ENCODE measurements around the gene ZC3H4. TPM values are rescaled to one million over a fixed set of nuclear protein-coding genes. Genes with fewer than 3 reads are reported as not detected.

ZC3H4 gene
- total and polyA plus RNA-seq, 11 donors = 9.6 to 35.0 (median 22.9) TPM

- no peaks in the 10 kb centered on the region for H3K9me3 ChIP-seq
- 3 to 8% (median 3%) methylated on average over 27 to 42 of the region's 42 CpGs for WGBS, 4 donors
- H3K27me3 ChIP-seq = no peaks in the 10 kb centered on the region
- H3K27ac ChIP-seq = peak overlapping the region in 11 of 12 donors; percentile 68 to 94 (median 82)
- peaks cover 0 to 14% (median 2%) of the 10 kb centered on the region in 12 donors for H3K4me1 ChIP-seq
- intact Hi-C loops (cut with DNase I) = loop anchor here in 1 of 10 donors (2.0 kb wide), 1 partner anchor 65 kb away; the partner anchor contains the start of gene ZC3H4
- no peak for TF ChIP-seq POLR2A (IDR thresholded peaks at IDR 0.05)
- TF ChIP-seq, protein P1, sequence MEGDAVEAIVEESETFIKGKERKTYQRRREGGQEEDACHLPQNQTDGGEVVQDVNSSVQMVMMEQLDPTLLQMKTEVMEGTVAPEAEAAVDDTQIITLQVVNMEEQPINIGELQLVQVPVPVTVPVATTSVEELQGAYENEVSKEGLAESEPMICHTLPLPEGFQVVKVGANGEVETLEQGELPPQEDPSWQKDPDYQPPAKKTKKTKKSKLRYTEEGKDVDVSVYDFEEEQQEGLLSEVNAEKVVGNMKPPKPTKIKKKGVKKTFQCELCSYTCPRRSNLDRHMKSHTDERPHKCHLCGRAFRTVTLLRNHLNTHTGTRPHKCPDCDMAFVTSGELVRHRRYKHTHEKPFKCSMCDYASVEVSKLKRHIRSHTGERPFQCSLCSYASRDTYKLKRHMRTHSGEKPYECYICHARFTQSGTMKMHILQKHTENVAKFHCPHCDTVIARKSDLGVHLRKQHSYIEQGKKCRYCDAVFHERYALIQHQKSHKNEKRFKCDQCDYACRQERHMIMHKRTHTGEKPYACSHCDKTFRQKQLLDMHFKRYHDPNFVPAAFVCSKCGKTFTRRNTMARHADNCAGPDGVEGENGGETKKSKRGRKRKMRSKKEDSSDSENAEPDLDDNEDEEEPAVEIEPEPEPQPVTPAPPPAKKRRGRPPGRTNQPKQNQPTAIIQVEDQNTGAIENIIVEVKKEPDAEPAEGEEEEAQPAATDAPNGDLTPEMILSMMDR (IDR thresholded peaks at IDR 0.05) = no peak
- peak; percentile 67 to 90 (median 84) for ATAC-seq
- H3K36me3 ChIP-seq = no peaks in the 10 kb centered on the region
- peak overlapping the region; percentile 77 to 99 (median 92) for H3K4me3 ChIP-seq
- DNase-seq = peak; percentile 85 to 89 (median 87)
These were observed 65.7 kb downstream of the ZC3H4 start for GRCh38 chr19:47047763-47048405.

- no peaks in the 10 kb centered on the region for H3K9me3 ChIP-seq
- intact Hi-C loops (cut with DNase I) = no loop called here
- no peak for TF ChIP-seq POLR2A (IDR thresholded peaks at IDR 0.05)
- TF ChIP-seq, protein P1 (IDR thresholded peaks at IDR 0.05) = no peak
- peaks cover 0 to 14% (median 2%) of the 10 kb centered on the region in 12 donors for H3K4me1 ChIP-seq
- ATAC-seq (no peak), DNase-seq (peak in 1 of 5 donors; percentile 15)
- WGBS, 4 donors = 84 to 88% (median 86%) methylated on average over 13 of the region's 13 CpGs
- H3K27me3 ChIP-seq = no peaks in the 10 kb centered on the region
- H3K27ac ChIP-seq = peak overlapping the region in 4 of 12 donors; percentile 22 to 94 (median 82)
- no peaks in the 10 kb centered on the region for H3K36me3 ChIP-seq
- H3K4me3 ChIP-seq = peak overlapping the region in 11 of 12 donors; percentile 77 to 99 (median 93)
These were observed 66.3 kb downstream of the ZC3H4 start for GRCh38 chr19:47047272-47047762.

DNA sequence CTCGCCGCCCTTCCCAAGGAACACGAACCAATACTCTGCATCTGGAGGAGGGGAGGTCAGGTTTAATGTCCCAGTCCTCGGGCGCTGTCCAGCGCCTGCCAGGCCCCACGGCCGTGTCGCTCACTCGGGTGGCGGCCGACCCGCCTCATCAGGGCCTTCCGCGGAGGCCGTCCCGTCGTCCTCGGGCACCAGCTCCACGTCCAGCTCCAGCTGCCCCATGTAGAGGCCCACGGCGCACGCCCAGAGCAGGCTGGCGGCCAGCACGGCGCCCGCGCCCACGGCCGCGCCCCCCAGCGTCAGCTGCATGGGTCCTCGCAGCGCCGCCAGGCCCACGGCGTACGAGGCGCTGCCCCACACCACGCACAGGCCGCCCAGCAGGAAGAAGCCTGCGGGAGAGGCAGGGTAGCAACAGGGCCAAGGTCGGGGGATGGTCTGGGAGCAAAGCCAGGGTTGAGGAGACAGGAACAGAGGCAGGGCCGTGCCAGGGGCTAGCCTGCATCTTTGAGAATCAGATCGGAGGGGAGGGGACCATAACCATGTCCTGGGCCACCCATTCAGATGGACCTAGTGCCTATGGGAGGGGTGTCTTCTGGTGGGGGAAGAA, 67.6 kb downstream of the ZC3H4 start:
- TF ChIP-seq, protein P1 (IDR thresholded peaks at IDR 0.05) = no peak
- no peak for TF ChIP-seq POLR2A (IDR thresholded peaks at IDR 0.05)
- H3K27me3 ChIP-seq = no peaks in the 10 kb centered on the region
- ATAC-seq = no peak
- intact Hi-C loops (cut with DNase I) = no loop called here
- no peak overlapping the region for H3K4me3 ChIP-seq
- DNase-seq = peak in 2 of 5 donors; percentile 25 to 54
- WGBS, 4 donors = 92 to 97% (median 94%) methylated on average over 18 to 45 of the region's 45 CpGs
- H3K36me3 ChIP-seq = no peaks in the 10 kb centered on the region
- no peaks in the 10 kb centered on the region for H3K9me3 ChIP-seq
- H3K27ac ChIP-seq = no peak overlapping the region
- H3K4me1 ChIP-seq = peaks cover 0 to 14% (median 2%) of the 10 kb centered on the region in 12 donors

Measured in heart left ventricle (tissue), 16 donors.